ENCODE data around the gene EEF1B2. TPM values are rescaled to one million over a fixed set of nuclear protein-coding genes. Genes with fewer than 3 reads are reported as not detected.

EEF1B2 gene
- total and polyA plus RNA-seq, 2 experiments from 2014 or later = 305 to 673 TPM

DNA sequence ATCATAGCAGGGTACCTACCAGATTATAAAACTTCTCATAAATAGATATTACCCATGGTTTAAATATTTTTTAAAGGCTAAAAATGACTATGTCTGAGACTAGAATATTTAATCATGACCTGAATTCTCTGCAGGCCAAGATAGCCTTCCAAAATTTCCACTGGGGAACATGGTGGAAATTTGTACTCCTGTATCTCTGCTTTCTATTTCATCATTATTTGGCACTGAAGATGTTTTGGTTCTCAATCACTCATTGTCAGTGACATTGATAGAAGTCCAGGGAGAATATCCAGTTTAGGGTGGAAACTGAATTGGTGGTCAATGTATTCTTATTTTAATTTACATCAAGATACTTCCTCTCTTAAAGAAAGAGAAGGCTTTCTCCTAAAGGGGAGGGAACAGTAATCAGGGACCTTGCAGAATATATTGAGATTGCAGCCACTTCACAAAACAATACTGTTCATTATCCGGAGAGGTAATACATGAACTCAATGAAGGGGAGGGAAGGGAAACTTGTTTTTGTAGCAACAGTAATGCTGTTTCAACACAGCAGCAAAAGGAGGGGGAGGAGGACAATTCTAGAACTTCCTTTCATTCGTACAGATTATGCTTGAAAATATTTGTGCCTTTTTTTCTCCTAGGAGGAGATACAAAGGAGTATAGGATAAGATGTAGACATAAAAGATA is 34.1 kb downstream of the EEF1B2 start:
- Histone ChIP-seq H3K27ac (ENCODE audit: low read depth) (0 out of 2 replicates have a peak overlapping the region, but pooled peaks have one; percentile 47), H3K79me2 (replicated peaks; ENCODE audit: insufficient read depth) (no peaks in the 10 kb centered on the region), H3F3A (replicated peaks; ENCODE audit: low read depth) (no peaks in the 10 kb centered on the region), H3K36me3 (ENCODE audit: insufficient read depth) (no peaks in the 10 kb centered on the region), H3K9me2 (ENCODE audit: insufficient read depth) (no peaks in the 10 kb centered on the region), H3K27me3 (ENCODE audit: insufficient read depth) (no peaks in the 10 kb centered on the region), H3K4me3 (no peak overlapping the region), H3K4me2 (no peak overlapping the region), H3K4me1 (ENCODE audit: insufficient read depth) (peaks cover 12% of the 10 kb centered on the region), H2AFZ (no peak overlapping the region; the same call in 1 of the 2 replicates), H4K20me1 (replicated peaks; ENCODE audit: insufficient read depth) (no peaks in the 10 kb centered on the region)
- H3K4me3 Mint-ChIP-seq = no peak overlapping the region
- H3K27me3 Mint-ChIP-seq (ENCODE audit: insufficient read depth, low read depth, poor library complexity) = no peaks in the 10 kb centered on the region
- H3K36me3 Mint-ChIP-seq (ENCODE audit: low read depth) = no peaks in the 10 kb centered on the region
- no peaks in the 10 kb centered on the region for H3K9me3 Mint-ChIP-seq
- TF ChIP-seq POLR2AphosphoS5 (IDR thresholded peaks at IDR 0.05; ENCODE audit: low read depth) (no peak), STAT1 (IDR thresholded peaks at IDR 0.05; ENCODE audit: unreplicated experiment) (no peak), ZNF331 (CRISPR knock-in tag; IDR thresholded peaks at IDR 0.05; ENCODE audit: low read depth) (no peak)
- TF ChIP-seq, protein P1, sequence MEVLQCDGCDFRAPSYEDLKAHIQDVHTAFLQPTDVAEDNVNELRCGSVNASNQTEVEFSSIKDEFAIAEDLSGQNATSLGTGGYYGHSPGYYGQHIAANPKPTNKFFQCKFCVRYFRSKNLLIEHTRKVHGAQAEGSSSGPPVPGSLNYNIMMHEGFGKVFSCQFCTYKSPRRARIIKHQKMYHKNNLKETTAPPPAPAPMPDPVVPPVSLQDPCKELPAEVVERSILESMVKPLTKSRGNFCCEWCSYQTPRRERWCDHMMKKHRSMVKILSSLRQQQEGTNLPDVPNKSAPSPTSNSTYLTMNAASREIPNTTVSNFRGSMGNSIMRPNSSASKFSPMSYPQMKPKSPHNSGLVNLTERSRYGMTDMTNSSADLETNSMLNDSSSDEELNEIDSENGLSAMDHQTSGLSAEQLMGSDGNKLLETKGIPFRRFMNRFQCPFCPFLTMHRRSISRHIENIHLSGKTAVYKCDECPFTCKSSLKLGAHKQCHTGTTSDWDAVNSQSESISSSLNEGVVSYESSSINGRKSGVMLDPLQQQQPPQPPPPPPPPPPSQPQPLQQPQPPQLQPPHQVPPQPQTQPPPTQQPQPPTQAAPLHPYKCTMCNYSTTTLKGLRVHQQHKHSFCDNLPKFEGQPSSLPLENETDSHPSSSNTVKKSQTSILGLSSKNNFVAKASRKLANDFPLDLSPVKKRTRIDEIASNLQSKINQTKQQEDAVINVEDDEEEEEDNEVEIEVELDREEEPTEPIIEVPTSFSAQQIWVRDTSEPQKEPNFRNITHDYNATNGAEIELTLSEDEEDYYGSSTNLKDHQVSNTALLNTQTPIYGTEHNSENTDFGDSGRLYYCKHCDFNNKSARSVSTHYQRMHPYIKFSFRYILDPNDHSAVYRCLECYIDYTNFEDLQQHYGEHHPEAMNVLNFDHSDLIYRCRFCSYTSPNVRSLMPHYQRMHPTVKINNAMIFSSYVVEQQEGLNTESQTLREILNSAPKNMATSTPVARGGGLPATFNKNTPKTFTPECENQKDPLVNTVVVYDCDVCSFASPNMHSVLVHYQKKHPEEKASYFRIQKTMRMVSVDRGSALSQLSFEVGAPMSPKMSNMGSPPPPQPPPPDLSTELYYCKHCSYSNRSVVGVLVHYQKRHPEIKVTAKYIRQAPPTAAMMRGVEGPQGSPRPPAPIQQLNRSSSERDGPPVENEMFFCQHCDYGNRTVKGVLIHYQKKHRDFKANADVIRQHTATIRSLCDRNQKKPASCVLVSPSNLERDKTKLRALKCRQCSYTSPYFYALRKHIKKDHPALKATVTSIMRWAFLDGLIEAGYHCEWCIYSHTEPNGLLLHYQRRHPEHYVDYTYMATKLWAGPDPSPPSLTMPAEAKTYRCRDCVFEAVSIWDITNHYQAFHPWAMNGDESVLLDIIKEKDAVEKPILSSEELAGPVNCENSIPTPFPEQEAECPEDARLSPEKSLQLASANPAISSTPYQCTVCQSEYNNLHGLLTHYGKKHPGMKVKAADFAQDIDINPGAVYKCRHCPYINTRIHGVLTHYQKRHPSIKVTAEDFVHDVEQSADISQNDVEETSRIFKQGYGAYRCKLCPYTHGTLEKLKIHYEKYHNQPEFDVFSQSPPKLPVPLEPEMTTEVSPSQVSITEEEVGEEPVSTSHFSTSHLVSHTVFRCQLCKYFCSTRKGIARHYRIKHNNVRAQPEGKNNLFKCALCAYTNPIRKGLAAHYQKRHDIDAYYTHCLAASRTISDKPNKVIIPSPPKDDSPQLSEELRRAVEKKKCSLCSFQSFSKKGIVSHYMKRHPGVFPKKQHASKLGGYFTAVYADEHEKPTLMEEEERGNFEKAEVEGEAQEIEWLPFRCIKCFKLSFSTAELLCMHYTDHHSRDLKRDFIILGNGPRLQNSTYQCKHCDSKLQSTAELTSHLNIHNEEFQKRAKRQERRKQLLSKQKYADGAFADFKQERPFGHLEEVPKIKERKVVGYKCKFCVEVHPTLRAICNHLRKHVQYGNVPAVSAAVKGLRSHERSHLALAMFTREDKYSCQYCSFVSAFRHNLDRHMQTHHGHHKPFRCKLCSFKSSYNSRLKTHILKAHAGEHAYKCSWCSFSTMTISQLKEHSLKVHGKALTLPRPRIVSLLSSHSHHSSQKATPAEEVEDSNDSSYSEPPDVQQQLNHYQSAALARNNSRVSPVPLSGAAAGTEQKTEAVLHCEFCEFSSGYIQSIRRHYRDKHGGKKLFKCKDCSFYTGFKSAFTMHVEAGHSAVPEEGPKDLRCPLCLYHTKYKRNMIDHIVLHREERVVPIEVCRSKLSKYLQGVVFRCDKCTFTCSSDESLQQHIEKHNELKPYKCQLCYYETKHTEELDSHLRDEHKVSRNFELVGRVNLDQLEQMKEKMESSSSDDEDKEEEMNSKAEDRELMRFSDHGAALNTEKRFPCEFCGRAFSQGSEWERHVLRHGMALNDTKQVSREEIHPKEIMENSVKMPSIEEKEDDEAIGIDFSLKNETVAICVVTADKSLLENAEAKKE (CRISPR knock-in tag; IDR thresholded peaks at IDR 0.05) = no peak
- no peak overlapping the region for H3K27ac Mint-ChIP-seq
- DNase-seq (ENCODE audit: low spot score) (no peak), ATAC-seq (no peak)
- peaks cover 7% of the 10 kb centered on the region; the same call in 2 of the 3 replicates for H3K4me1 Mint-ChIP-seq

GRCh38 chr2:206198677-206199076 is 39.0 kb downstream of the EEF1B2 start:
- Mint-ChIP-seq H3K27ac (no peak overlapping the region), H3K4me3 (no peak overlapping the region), H3K9me3 (no peaks in the 10 kb centered on the region; the same call in 2 of the 3 replicates), H3K36me3 (ENCODE audit: low read depth) (no peaks in the 10 kb centered on the region), H3K27me3 (ENCODE audit: insufficient read depth, low read depth, poor library complexity) (peaks cover 3% of the 10 kb centered on the region), H3K4me1 (peaks cover 18% of the 10 kb centered on the region)
- H3K27me3 ChIP-seq (ENCODE audit: insufficient read depth) = no peaks in the 10 kb centered on the region
- H4K20me1 ChIP-seq (replicated peaks; ENCODE audit: insufficient read depth) = no peaks in the 10 kb centered on the region
- no peak overlapping the region for H3K4me3 ChIP-seq
- peaks cover 21% of the 10 kb centered on the region for H3K4me1 ChIP-seq (ENCODE audit: insufficient read depth)
- DNase-seq (ENCODE audit: low spot score) = no peak
- ATAC-seq = no peak
- H3K36me3 ChIP-seq (ENCODE audit: insufficient read depth) = no peaks in the 10 kb centered on the region
- no peaks in the 10 kb centered on the region for H3K9me2 ChIP-seq (ENCODE audit: insufficient read depth)
- no peak overlapping the region for H3K27ac ChIP-seq (ENCODE audit: low read depth)
- no peaks in the 10 kb centered on the region for H3K79me2 ChIP-seq (replicated peaks; ENCODE audit: insufficient read depth)
- no peak overlapping the region for H2AFZ ChIP-seq
- H3K4me2 ChIP-seq = no peak overlapping the region
- H3F3A ChIP-seq (replicated peaks; ENCODE audit: low read depth) = no peaks in the 10 kb centered on the region
- TF ChIP-seq EZH2phosphoT487 (IDR thresholded peaks at IDR 0.05; ENCODE audit: unreplicated experiment) = no peak
- no peak for TF ChIP-seq EZH2 (IDR thresholded peaks at IDR 0.05; ENCODE audit: low read depth, unreplicated experiment)
- no peak for TF ChIP-seq POLR2AphosphoS5 (IDR thresholded peaks at IDR 0.05; ENCODE audit: low read depth)
- TF ChIP-seq CREB1 (CRISPR knock-in tag; IDR thresholded peaks at IDR 0.05; ENCODE audit: low read depth) = no peak
- TF ChIP-seq, protein P2, sequence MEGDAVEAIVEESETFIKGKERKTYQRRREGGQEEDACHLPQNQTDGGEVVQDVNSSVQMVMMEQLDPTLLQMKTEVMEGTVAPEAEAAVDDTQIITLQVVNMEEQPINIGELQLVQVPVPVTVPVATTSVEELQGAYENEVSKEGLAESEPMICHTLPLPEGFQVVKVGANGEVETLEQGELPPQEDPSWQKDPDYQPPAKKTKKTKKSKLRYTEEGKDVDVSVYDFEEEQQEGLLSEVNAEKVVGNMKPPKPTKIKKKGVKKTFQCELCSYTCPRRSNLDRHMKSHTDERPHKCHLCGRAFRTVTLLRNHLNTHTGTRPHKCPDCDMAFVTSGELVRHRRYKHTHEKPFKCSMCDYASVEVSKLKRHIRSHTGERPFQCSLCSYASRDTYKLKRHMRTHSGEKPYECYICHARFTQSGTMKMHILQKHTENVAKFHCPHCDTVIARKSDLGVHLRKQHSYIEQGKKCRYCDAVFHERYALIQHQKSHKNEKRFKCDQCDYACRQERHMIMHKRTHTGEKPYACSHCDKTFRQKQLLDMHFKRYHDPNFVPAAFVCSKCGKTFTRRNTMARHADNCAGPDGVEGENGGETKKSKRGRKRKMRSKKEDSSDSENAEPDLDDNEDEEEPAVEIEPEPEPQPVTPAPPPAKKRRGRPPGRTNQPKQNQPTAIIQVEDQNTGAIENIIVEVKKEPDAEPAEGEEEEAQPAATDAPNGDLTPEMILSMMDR (conservative IDR thresholded peaks at IDR 0.05; ENCODE audit: low read depth in 2 of 2) = no peak
- no peak for TF ChIP-seq ZNF331 (CRISPR knock-in tag; IDR thresholded peaks at IDR 0.05; ENCODE audit: low read depth)
- TF ChIP-seq NANOG (IDR thresholded peaks at IDR 0.05; ENCODE audit: borderline replicate concordance) = no peak
- no peak for TF ChIP-seq ZNF114 (CRISPR knock-in tag; IDR thresholded peaks at IDR 0.05)
- TF ChIP-seq JUNB (IDR thresholded peaks at IDR 0.05; ENCODE audit: unreplicated experiment) = no peak

Data from GM23338 (cell line).